Measurements from ENCODE around the gene SEMA3C. TPM values are rescaled to one million over a fixed set of nuclear protein-coding genes. Genes with fewer than 3 reads are reported as not detected.

Gene SEMA3C
- total RNA-seq, 2 experiments from 2014 or later, result not detected

DNA sequence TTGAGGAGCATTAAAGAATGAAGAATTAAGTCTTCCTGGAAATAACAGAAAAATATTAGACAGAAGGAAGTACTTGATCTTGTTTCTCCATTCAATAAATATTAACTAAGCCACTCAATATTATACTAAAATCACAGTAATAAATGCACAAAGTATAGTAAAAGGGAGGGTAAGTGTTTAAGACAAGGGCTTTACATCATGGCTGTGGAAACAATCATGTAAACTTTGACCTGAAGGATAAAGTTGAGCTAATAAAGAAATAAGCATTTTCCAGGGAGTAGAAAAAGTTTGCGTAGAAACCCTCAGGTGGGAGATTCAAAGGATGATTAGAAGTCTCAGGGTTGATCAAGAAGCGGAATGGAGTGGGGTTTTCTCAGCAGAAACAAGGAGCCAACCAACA lies 78.2 kb downstream of the SEMA3C start:
- DNase-seq (no peak), ATAC-seq (no peak)
- CTCF ChIA-PET, result interaction anchor here (0.8 kb wide), 1 partner anchor 445 kb away, joined by 3 read pairs; no protein-coding TSS in a partner anchor
- Mint-ChIP-seq H3K27me3 (no peaks in the 10 kb centered on the region), H3K36me3 (ENCODE audit: low read depth) (no peaks in the 10 kb centered on the region), H3K4me3 (no peak overlapping the region), H3K27ac (no peak overlapping the region), H3K4me1 (no peaks in the 10 kb centered on the region), H3K9me3 (ENCODE audit: low read depth) (no peaks in the 10 kb centered on the region)
- intact Hi-C loops (cut with DNase I, micrococcal nuclease), result no loop called here
- POLR2A ChIA-PET, result no interaction called here

DNA sequence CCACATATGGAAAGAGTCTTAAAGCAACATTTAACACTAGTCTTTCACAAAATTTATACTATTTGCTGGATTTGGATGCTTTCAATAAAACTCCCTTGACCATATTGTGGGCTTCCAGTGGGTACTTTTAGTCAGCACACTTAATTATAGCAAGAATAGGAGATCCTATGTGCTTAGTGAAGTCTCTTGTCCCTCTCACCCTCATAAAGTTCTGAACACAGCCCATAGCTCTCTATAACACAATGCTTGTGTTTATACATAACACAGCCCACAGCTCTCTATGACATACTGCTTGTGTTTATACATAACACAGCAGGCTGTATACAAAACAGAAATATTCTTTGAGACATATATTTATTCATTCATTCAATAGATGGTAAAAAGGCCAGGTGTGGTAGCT lies 79.0 kb downstream of the SEMA3C start:
- Mint-ChIP-seq H3K4me1 (no peaks in the 10 kb centered on the region), H3K36me3 (ENCODE audit: low read depth) (no peaks in the 10 kb centered on the region), H3K9me3 (ENCODE audit: low read depth) (no peaks in the 10 kb centered on the region), H3K27me3 (no peaks in the 10 kb centered on the region), H3K4me3 (no peak overlapping the region), H3K27ac (no peak overlapping the region)
- ChIA-PET CTCF (no interaction called here), POLR2A (no interaction called here)
- intact Hi-C loops (cut with DNase I, micrococcal nuclease), result no loop called here
- ATAC-seq (no peak), DNase-seq (no peak)

DNA sequence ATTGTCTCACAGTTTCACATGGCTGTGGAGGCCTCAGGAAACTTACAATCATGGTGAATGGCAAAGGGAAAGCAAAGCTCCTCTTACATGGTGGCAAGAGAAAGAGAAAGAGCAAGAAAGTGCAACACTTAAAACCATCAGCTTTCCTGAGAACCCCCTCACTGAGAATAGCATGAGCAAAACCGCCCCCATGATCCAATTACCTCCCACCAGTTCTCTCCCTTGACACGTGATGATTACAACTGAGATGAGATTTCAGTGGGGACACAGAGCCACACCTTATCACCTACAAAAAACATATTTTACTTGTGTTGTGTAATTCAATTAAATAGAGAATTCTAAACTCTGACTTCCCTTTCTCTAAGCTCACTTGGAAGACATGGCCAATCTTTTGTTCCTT lies 80.2 kb downstream of the SEMA3C start:
- no peaks in the 10 kb centered on the region for H3K36me3 Mint-ChIP-seq (ENCODE audit: low read depth)

DNA sequence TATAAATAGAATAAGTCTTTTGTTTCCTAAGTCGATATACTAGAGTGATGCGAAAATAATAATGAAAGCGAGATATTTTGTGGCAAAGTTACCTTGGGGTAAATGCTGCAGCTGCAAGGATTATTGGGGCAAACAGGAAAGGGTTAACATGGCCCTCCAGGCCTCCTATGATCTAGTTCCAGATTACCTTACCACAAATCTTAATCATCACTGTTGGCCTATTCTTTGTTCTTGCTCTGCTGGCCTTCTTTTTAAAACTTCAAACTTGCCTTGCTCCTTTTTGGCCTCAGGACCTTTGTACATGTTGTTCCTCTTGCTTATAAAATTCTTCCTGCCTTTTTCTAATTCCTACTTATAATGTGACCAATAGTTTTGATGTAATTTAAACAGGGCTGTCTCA lies 81.5 kb downstream of the SEMA3C start:
- POLR2A ChIA-PET, result no interaction called here
- DNase-seq, result no peak
- no peak for ATAC-seq
- H3K4me1 Mint-ChIP-seq, result no peaks in the 10 kb centered on the region
- CTCF ChIA-PET, result no interaction called here
- no peaks in the 10 kb centered on the region for H3K9me3 Mint-ChIP-seq (ENCODE audit: low read depth)
- H3K27me3 Mint-ChIP-seq, result no peaks in the 10 kb centered on the region
- no peak overlapping the region for H3K4me3 Mint-ChIP-seq
- H3K27ac Mint-ChIP-seq, result no peak overlapping the region
- H3K36me3 Mint-ChIP-seq (ENCODE audit: low read depth), result no peaks in the 10 kb centered on the region
- intact Hi-C loops (cut with DNase I, micrococcal nuclease), result no loop called here

More for the DNA sequence above, 80.2 kb downstream of the SEMA3C start:
- Mint-ChIP-seq H3K27ac (no peak overlapping the region), H3K4me1 (no peaks in the 10 kb centered on the region), H3K27me3 (no peaks in the 10 kb centered on the region), H3K4me3 (no peak overlapping the region), H3K9me3 (ENCODE audit: low read depth) (no peaks in the 10 kb centered on the region)
- DNase-seq (no peak), ATAC-seq (no peak)
- ChIA-PET CTCF (interaction anchor here (1.2 kb wide), 1 partner anchor 21 kb away, joined by 3 read pairs; no protein-coding TSS in a partner anchor), POLR2A (no interaction called here)
- intact Hi-C loops (cut with DNase I, micrococcal nuclease), result no loop called here

DNA sequence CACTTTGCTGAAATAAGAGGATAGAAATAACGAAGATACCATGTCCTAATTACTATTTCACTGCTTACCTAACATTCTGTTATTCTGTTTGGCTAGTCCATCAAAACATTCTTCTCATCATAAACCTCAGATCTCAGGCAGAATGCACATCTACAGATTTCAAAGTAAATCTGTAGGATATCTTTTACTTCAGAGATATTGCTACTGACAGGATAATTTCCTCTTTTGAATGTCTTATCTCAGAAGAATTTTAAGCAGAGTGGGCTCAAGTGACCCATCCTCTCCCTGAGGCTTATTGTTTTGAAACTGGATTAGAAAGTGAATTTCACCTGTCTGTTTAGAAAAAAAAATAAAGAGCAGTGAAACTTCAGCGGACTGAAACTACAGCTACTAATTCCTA lies 83.6 kb downstream of the SEMA3C start:
- Mint-ChIP-seq H3K27ac (no peak overlapping the region), H3K9me3 (ENCODE audit: low read depth) (peaks cover 2% of the 10 kb centered on the region), H3K36me3 (ENCODE audit: low read depth) (no peaks in the 10 kb centered on the region), H3K4me3 (no peak overlapping the region), H3K4me1 (no peaks in the 10 kb centered on the region), H3K27me3 (no peaks in the 10 kb centered on the region)
- POLR2A ChIA-PET, result no interaction called here
- intact Hi-C loops (cut with DNase I, micrococcal nuclease), result no loop called here
- ATAC-seq (no peak), DNase-seq (no peak)
- CTCF ChIA-PET, result no interaction called here

DNA sequence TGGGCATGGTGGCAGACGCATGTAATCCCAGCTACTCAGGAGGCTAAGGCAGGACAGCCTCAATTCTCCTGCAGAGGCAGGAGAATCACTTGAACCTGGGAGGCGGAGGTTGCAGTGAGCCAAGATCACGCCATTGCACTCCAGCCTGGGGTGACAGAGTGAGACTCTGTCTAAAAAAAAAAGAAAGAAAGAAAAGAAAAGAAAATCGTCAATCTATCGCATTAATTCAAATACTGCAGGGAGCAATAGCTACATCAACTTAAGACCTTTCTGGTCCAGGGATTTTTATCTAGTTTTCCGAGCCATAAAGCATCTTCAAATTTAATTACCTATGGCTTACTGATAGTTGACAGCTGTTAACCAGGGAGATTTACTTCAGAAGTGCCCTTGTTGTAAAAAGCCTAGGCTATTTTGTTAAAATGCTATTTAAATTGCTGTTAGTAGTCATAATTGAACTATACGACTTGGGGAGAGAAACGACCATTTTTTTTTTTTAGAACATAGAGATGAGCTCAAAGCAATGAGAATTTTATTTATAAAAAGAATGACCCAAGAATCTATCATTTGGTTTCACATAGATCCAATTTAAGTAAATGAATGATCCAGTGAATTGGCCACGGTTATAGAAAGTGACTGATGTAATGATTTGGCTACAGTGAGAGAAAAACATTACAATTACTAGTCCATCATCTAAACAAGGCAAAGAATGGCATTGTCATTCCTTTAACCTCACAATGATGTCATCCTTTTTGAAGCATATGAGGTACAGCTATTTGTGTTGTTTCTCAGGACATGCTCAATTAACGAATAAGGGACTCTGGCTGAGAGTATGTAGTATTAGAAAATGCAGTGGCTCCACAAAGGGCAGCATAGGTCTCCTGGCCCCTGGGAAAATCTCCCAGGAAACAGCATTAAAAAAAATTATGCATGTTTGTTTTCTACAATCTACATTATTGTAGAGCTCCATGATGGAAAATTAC lies 85.3 kb downstream of the SEMA3C start:
- CTCF ChIA-PET, result interaction anchor here (0.7 to 0.8 kb wide), 2 partner anchors 13 to 44 kb away, joined by 3 read pairs; no protein-coding TSS in a partner anchor
- DNase-seq (no peak), ATAC-seq (no peak)
- Mint-ChIP-seq H3K4me3 (no peak overlapping the region), H3K27me3 (no peaks in the 10 kb centered on the region), H3K36me3 (ENCODE audit: low read depth) (no peaks in the 10 kb centered on the region), H3K9me3 (ENCODE audit: low read depth) (peaks cover 2% of the 10 kb centered on the region), H3K4me1 (no peaks in the 10 kb centered on the region), H3K27ac (no peak overlapping the region)
- intact Hi-C loops (cut with DNase I, micrococcal nuclease), result no loop called here
- POLR2A ChIA-PET, result no interaction called here

DNA sequence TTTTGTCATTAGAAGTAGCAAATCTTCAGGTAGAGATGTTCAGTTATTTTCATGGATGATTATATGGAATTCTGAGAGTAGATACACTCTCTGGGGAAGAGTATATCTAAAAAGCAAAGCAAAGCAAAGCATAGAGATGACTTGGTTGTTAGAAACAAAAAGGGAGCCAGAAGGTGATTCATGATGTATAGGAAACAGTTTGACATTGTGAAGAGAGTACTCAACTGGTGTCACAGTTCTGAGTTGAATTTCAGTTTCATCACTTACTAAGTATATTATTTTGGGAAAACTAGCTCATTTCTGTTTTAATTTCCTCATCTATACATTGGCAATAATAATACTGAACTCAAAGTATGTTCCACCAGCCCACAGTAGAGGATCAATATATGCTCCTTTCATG lies 86.8 kb downstream of the SEMA3C start:
- intact Hi-C loops (cut with DNase I, micrococcal nuclease), result no loop called here
- no peaks in the 10 kb centered on the region for H3K36me3 Mint-ChIP-seq (ENCODE audit: low read depth)
- H3K27me3 Mint-ChIP-seq, result no peaks in the 10 kb centered on the region
- no peak for DNase-seq
- no peaks in the 10 kb centered on the region for H3K4me1 Mint-ChIP-seq
- no peak overlapping the region for H3K27ac Mint-ChIP-seq
- no peak overlapping the region for H3K4me3 Mint-ChIP-seq
- CTCF ChIA-PET, result no interaction called here
- peak; percentile 19 for ATAC-seq
- POLR2A ChIA-PET, result no interaction called here
- peaks cover 2% of the 10 kb centered on the region for H3K9me3 Mint-ChIP-seq (ENCODE audit: low read depth)

DNA sequence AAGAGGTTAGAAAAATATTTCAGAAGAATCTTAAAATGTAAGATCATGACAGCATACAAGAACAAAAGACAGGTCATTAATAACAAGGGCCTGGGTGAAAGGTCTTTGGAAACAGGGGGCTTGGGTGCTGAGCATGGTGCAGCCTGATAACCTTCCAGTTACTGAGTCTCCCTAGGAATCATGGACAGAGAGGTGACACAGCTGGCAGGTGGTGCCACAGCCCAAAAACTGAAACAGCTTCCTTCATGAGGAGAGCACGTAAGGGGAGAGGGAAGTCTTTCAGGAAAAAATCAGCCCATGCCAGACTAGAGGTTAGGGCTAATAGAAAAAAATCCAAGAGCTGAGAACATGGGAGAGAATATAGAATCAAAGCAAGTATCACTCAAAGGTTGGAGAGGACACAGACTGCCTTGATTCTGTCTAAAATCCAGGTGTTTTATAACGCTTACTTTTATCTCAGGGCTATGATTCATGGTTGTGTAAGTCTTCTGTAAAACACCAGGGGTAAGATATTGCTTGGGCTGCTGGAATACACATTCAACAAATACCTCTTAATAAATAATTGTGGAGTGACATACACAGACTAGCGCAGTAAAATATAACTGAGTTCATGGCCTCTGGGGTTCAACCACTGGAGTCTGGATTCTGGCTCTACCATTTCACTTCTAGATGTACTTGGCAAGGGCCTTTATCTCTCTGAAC lies 88.1 kb downstream of the SEMA3C start:
- CTCF ChIA-PET, result no interaction called here
- intact Hi-C loops (cut with DNase I, micrococcal nuclease), result no loop called here
- POLR2A ChIA-PET, result no interaction called here
- no peaks in the 10 kb centered on the region for H3K27me3 Mint-ChIP-seq
- H3K36me3 Mint-ChIP-seq (ENCODE audit: low read depth), result no peaks in the 10 kb centered on the region
- DNase-seq (no peak), ATAC-seq (no peak)
- peaks cover 2% of the 10 kb centered on the region for H3K9me3 Mint-ChIP-seq (ENCODE audit: low read depth)
- no peak overlapping the region for H3K4me3 Mint-ChIP-seq
- no peaks in the 10 kb centered on the region for H3K4me1 Mint-ChIP-seq
- no peak overlapping the region for H3K27ac Mint-ChIP-seq

DNA sequence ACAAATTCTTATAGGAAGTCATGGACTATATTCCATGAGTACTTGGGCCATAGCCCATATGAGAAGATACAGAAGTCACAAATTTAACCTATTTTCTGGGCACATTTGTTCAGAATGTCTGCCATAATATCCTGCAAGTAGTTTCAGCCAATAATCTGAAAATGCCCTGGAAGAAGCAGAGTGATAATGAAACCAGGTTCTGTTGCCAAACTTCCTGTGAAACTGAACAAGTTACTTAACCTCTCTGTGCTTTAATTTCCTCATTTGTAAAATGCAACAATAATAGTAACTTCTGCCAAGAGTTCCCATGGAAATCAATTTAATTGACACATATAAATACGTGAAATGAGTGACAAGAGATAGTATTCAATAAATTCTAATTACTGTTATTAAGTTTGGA lies 88.8 kb downstream of the SEMA3C start:
- Mint-ChIP-seq H3K27me3 (no peaks in the 10 kb centered on the region), H3K4me3 (no peak overlapping the region), H3K36me3 (ENCODE audit: low read depth) (no peaks in the 10 kb centered on the region), H3K9me3 (ENCODE audit: low read depth) (peaks cover 2% of the 10 kb centered on the region), H3K4me1 (no peaks in the 10 kb centered on the region), H3K27ac (no peak overlapping the region)
- intact Hi-C loops (cut with DNase I, micrococcal nuclease), result no loop called here
- POLR2A ChIA-PET, result no interaction called here
- CTCF ChIA-PET, result no interaction called here
- no peak for ATAC-seq
- no peak for DNase-seq

DNA sequence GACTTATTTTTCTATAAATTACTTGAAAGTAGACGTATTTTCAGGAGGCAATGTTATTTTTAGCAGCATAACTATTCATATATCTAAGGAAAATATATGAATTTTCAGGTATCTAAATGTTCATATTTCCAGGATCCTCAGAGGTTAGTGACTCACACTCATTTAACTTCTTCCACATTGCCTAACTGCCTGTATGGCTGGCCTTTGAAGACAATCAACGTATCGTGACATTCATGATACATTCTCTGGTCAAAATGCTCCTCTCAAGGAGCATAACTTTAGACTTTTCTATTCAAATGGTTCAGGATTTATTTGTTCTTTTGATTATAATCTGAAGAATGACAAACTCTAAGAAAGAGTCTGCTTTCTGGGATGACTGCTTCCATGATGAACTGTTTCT lies 89.3 kb downstream of the SEMA3C start:
- peaks cover 2% of the 10 kb centered on the region for H3K9me3 Mint-ChIP-seq (ENCODE audit: low read depth)
- ATAC-seq (no peak), DNase-seq (no peak)
- ChIA-PET CTCF (no interaction called here), POLR2A (no interaction called here)
- H3K27me3 Mint-ChIP-seq, result no peaks in the 10 kb centered on the region
- H3K27ac Mint-ChIP-seq, result no peak overlapping the region
- H3K36me3 Mint-ChIP-seq (ENCODE audit: low read depth), result no peaks in the 10 kb centered on the region
- no peaks in the 10 kb centered on the region for H3K4me1 Mint-ChIP-seq
- H3K4me3 Mint-ChIP-seq, result no peak overlapping the region
- intact Hi-C loops (cut with DNase I, micrococcal nuclease), result no loop called here

DNA sequence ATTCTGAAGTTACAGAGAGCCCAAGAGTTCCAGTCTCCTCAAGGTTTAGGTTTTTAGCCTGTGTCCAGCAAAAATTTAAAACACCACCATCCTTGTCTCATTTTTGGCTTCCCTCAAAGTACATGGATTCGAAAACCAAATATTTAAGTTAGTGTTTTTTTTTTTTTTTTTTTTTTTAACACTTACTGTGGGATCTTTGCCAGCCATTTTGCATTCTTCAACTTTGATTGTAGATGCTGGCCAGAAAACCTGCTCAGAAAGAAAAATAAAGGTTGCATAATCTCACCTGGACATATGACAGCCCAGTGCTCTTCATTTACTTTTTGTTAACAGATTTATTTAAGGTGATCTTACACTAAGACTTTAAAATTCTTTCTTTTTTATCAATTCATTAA lies 91.6 kb downstream of the SEMA3C start:
- H3K36me3 Mint-ChIP-seq (ENCODE audit: low read depth), result no peaks in the 10 kb centered on the region
- CTCF ChIA-PET, result no interaction called here
- POLR2A ChIA-PET, result no interaction called here
- DNase-seq (no peak), ATAC-seq (no peak)
- no peak overlapping the region for H3K4me3 Mint-ChIP-seq
- intact Hi-C loops (cut with DNase I, micrococcal nuclease), result no loop called here
- H3K4me1 Mint-ChIP-seq, result no peaks in the 10 kb centered on the region
- H3K27me3 Mint-ChIP-seq, result no peaks in the 10 kb centered on the region
- H3K9me3 Mint-ChIP-seq (ENCODE audit: low read depth), result peaks cover 2% of the 10 kb centered on the region
- H3K27ac Mint-ChIP-seq, result no peak overlapping the region

DNA sequence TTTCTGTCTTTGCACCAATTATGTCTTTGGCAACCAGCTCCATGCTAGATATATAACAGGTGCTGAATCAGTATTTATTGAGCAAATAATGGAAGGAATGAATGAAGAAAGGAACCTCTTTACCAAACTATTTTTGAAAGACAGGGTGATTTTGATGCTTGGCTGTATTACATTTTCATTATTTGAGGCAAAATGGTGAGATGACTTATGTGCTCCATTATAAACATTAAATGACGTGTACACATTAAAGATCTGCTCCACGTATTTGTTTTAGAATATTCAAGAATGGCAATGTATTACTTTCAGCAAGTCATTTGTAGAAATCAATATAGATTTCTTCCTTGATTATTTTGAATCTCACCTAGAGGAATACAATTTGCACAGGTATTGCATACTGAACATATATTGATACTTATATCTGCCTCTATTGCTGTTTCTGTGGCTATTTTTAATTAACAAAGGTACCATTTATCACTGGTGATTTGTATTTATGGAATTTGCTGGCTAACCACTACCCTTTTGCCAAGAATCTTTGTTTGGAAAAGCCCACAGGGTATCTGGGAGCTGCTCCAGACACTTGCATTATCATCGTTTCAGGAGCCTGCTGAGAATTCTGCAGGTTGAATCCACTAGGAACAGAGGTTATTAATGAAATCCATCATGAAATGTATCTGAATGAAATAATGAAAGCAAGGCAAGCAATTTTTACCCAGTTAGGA lies 92.2 kb downstream of the SEMA3C start:
- no peaks in the 10 kb centered on the region for H3K27me3 Mint-ChIP-seq
- H3K4me3 Mint-ChIP-seq, result no peak overlapping the region
- ATAC-seq (no peak), DNase-seq (no peak)
- H3K27ac Mint-ChIP-seq, result no peak overlapping the region
- intact Hi-C loops (cut with DNase I, micrococcal nuclease), result no loop called here
- no peaks in the 10 kb centered on the region for H3K36me3 Mint-ChIP-seq (ENCODE audit: low read depth)
- CTCF ChIA-PET, result no interaction called here
- POLR2A ChIA-PET, result no interaction called here
- peaks cover 2% of the 10 kb centered on the region for H3K9me3 Mint-ChIP-seq (ENCODE audit: low read depth)
- no peaks in the 10 kb centered on the region for H3K4me1 Mint-ChIP-seq

Measured in activated CD4-positive, alpha-beta T cell treated with anti-CD3 and anti-CD28 coated beads for 36 hours (primary cell).